MCF 10A (cell line): ENCODE measurements around the gene SUGT1. TPM values are rescaled to one million over a fixed set of nuclear protein-coding genes. Genes with fewer than 3 reads are reported as not detected.

ENCODE experiments used
- BruUV-seq: library from RNA; stranded (reverse); fragments of 400-500 nt; replicated peaks from 2 replicates; lab custom pipeline; 2021; lab: Mats Ljungman, UMichigan
- CTCF ChIA-PET: fragments of 300-600 bp; sonication (Branson Sonifier 250); formaldehyde crosslinking; extraction: SDS; loops from one replicate; lab custom pipeline; 2021; ENCODE audit warnings: antibody characterized with exemption, inconsistent platforms; lab: Yijun Ruan, JAX
- POLR2A ChIA-PET: fragments of 300-600, 350-650 bp; sonication (Branson Sonifier 250); formaldehyde crosslinking; extraction: SDS; loops from one replicate; lab custom pipeline; 2020; ENCODE audit warnings: antibody characterized with exemption, inconsistent platforms; lab: Yijun Ruan, JAX
- DNase-seq: peaks from one replicate; pipeline ENCODE4 v3.0.0-alpha.2; 2018; ENCODE audit not compliant: unreplicated experiment
- H3K27ac Mint-ChIP-seq: one replicate; pipeline ENCODE4 v1.8.0; 2022; ENCODE audit warnings: mild to moderate bottlenecking, low read depth, mixed read lengths; ENCODE audit not compliant: unreplicated experiment
- H3K27me3 Mint-ChIP-seq: one replicate; pipeline ENCODE4 v1.8.0; 2022; ENCODE audit warnings: mixed read lengths; ENCODE audit not compliant: insufficient read depth, unreplicated experiment
- H3K36me3 Mint-ChIP-seq: one replicate; pipeline ENCODE4 v1.8.0; 2022; ENCODE audit warnings: mild to moderate bottlenecking, moderate library complexity, mixed read lengths; ENCODE audit not compliant: insufficient read depth, unreplicated experiment
- H3K4me1 Mint-ChIP-seq: one replicate; pipeline ENCODE4 v1.8.0; 2022; ENCODE audit warnings: mixed read lengths; ENCODE audit not compliant: insufficient read depth, unreplicated experiment
- H3K4me3 Mint-ChIP-seq: one replicate; pipeline ENCODE4 v1.8.0; 2022; ENCODE audit warnings: mild to moderate bottlenecking, moderate library complexity, mixed read lengths; ENCODE audit not compliant: unreplicated experiment
- H3K9me3 Mint-ChIP-seq: one replicate; pipeline ENCODE4 v1.8.0; 2022; ENCODE audit warnings: mixed read lengths; ENCODE audit not compliant: unreplicated experiment
- intact Hi-C: fragments of 100-400 bp; cut with micrococcal nuclease; formaldehyde crosslinking; loops from 2 replicates; pipeline ENCODE4 v1.14.1; 2022
- total RNA-seq: library from RNA; stranded (reverse); gene quantifications from 2 replicates; pipeline ENCODE4 v1.2.3, GENCODE V29; 2022
- TF ChIP-seq, protein P1 (sequence below): fragments of 200-600 bp; IDR thresholded peaks from one replicate; pipeline ENCODE4 v1.8.0; 2022; ENCODE audit warnings: antibody characterized with exemption, mild to moderate bottlenecking; ENCODE audit not compliant: unreplicated experiment

The SUGT1 gene
- total RNA-seq, 1 experiment from 2014 or later = 58.4 TPM

GRCh38 chr13:52736891-52737290, 84.3 kb downstream of the SUGT1 start:
- TF ChIP-seq, protein P1, sequence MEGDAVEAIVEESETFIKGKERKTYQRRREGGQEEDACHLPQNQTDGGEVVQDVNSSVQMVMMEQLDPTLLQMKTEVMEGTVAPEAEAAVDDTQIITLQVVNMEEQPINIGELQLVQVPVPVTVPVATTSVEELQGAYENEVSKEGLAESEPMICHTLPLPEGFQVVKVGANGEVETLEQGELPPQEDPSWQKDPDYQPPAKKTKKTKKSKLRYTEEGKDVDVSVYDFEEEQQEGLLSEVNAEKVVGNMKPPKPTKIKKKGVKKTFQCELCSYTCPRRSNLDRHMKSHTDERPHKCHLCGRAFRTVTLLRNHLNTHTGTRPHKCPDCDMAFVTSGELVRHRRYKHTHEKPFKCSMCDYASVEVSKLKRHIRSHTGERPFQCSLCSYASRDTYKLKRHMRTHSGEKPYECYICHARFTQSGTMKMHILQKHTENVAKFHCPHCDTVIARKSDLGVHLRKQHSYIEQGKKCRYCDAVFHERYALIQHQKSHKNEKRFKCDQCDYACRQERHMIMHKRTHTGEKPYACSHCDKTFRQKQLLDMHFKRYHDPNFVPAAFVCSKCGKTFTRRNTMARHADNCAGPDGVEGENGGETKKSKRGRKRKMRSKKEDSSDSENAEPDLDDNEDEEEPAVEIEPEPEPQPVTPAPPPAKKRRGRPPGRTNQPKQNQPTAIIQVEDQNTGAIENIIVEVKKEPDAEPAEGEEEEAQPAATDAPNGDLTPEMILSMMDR = no peak
- no peaks in the 10 kb centered on the region for H3K9me3 Mint-ChIP-seq

DNA sequence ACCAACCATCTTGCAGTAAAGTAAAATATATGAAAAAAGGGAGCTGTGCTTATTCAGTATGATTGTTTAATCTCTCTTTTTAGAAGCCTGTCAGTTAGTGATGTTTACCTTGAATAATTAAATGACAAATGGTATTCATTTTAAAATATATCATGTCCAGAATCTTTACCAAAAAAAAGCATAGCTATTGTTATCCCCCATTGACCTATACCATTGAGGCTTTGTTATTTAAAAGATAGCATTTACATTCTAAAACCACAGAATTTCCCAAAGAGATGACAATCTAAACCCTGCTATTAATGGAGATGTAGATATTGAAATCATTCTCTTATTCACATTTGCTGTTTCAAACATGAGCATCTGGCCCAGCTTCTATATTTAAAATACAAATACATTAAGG, 84.8 kb downstream of the SUGT1 start:
- intact Hi-C loops = no loop called here
- TF ChIP-seq, protein P1 = no peak
- H3K36me3 Mint-ChIP-seq = no peaks in the 10 kb centered on the region
- no peaks in the 10 kb centered on the region for H3K4me1 Mint-ChIP-seq
- no TSS peak for BruUV-seq
- H3K4me3 Mint-ChIP-seq = no peak overlapping the region
- no peak overlapping the region for H3K27ac Mint-ChIP-seq
- H3K9me3 Mint-ChIP-seq = no peaks in the 10 kb centered on the region
- ChIA-PET CTCF (interaction anchor here (0.6 to 1.4 kb wide), 2 partner anchors 13 to 231 kb away, joined by 3 to 5 read pairs; no protein-coding TSS in a partner anchor), POLR2A (interaction anchor here (1.3 kb wide), 1 partner anchor 85 kb away, joined by 3 read pairs; the partner anchor contains the start of gene SUGT1)
- peaks cover 29% of the 10 kb centered on the region for H3K27me3 Mint-ChIP-seq
- no peak for DNase-seq

More at GRCh38 chr13:52736891-52737290, 84.3 kb downstream of the SUGT1 start:
- intact Hi-C loops = no loop called here
- no peak overlapping the region for H3K4me3 Mint-ChIP-seq
- peaks cover 23% of the 10 kb centered on the region for H3K27me3 Mint-ChIP-seq
- ChIA-PET POLR2A (interaction anchor here (1.3 kb wide), 1 partner anchor 85 kb away, joined by 3 read pairs; the partner anchor contains the start of gene SUGT1), CTCF (interaction anchor here (0.6 to 1.4 kb wide), 2 partner anchors 231 to 655 kb away, joined by 3 to 5 read pairs; no protein-coding TSS in a partner anchor)
- no peak for DNase-seq
- no peaks in the 10 kb centered on the region for H3K4me1 Mint-ChIP-seq
- H3K27ac Mint-ChIP-seq = no peak overlapping the region
- no TSS peak for BruUV-seq
- no peaks in the 10 kb centered on the region for H3K36me3 Mint-ChIP-seq

GRCh38 chr13:52737965-52738364, 85.3 kb downstream of the SUGT1 start:
- ChIA-PET CTCF (interaction anchor here (0.6 to 1.4 kb wide), 2 partner anchors 14 to 230 kb away, joined by 3 to 5 read pairs; no protein-coding TSS in a partner anchor), POLR2A (interaction anchor here (1.3 kb wide), 1 partner anchor 86 kb away, joined by 3 read pairs; the partner anchor contains the start of gene SUGT1)
- Mint-ChIP-seq H3K9me3 (no peaks in the 10 kb centered on the region), H3K4me1 (no peaks in the 10 kb centered on the region), H3K27ac (no peak overlapping the region), H3K27me3 (peaks cover 34% of the 10 kb centered on the region), H3K4me3 (no peak overlapping the region), H3K36me3 (no peaks in the 10 kb centered on the region)
- BruUV-seq = no TSS peak
- TF ChIP-seq, protein P1 = no peak
- no peak for DNase-seq
- intact Hi-C loops = no loop called here

- DNase-seq = no peak
- Mint-ChIP-seq H3K36me3 (no peaks in the 10 kb centered on the region), H3K4me3 (no peak overlapping the region), H3K9me3 (no peaks in the 10 kb centered on the region), H3K27ac (no peak overlapping the region), H3K4me1 (no peaks in the 10 kb centered on the region), H3K27me3 (peaks cover 31% of the 10 kb centered on the region)
- BruUV-seq = no TSS peak
- intact Hi-C loops = no loop called here
- TF ChIP-seq, protein P1 = no peak
- ChIA-PET POLR2A (no interaction called here), CTCF (no interaction called here)
Observed at GRCh38 chr13:52738719-52739467, 86.3 kb downstream of the SUGT1 start.
